Measurements from ENCODE around the gene STK39. TPM values are rescaled to one million over a fixed set of nuclear protein-coding genes. Genes with fewer than 3 reads are reported as not detected.

The STK39 gene
- polyA plus RNA-seq, 3 donors = 33.3 to 34.8 (median 34.6) TPM

DNA sequence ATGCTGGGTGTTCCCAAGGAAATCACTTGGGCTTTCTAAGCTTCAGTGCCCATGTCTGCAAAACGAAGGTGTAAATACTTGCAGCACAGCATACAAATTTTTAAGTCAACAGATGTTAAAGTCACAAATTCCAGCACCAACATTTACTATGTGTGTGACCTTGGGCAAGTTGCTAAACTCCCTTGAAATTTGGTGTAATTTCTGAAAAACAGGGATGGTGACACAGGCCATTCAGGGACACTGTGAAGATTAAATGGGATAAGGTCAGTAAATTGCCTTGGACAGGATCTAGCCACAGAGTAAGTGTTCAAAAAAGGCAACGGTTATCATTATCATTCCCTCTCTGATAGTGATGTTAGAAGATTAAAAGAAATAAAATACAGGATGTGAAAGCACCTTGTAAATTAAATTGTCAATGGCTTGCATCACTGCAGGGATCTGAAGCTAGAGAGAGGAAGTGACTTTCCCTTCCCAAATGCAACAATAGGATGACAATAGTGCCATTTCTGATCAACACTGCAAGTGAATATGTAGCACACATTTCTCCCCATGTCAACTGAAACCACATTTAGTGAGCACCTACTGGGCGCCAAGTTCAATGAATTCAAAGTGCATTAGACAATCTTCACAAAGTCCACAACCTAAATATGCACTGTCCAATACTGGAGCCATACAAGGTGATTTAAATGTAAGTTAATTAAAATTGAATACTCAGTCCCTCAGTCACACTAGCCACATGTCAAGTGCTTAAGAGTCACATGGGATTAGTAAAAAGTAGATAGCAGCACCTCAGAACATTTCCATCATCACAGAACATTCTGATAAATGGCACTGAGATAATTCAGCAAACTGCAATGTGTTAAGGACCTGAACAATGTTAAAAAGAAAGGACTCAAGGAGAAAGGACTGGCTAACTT is 81.2 kb downstream of the STK39 start:
- DNase-seq (ENCODE audit: low read depth in 3 of 3, low spot score in 2 of 3) = no peak

DNA sequence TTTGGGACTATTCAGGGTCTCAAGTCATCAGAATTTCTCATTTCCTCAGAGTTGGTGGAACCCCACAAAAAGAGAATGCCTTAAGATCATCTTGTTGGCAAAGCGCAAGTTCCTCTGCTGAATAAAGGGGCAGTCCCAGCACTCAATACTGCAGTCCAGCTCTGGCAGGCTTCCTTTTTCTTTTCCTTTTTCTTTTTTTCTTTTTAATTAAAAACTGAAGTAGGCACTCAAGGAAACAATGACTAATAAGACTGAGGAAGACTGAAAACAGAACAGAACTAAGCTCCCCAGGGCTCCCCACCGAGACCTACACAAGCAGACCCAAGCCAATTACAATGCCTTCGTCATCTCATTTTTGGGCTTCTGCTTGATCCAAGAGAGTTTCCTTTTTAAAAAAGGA is 82.0 kb downstream of the STK39 start:
- DNase-seq (ENCODE audit: low read depth in 3 of 3, low spot score in 2 of 3) = no peak

DNA sequence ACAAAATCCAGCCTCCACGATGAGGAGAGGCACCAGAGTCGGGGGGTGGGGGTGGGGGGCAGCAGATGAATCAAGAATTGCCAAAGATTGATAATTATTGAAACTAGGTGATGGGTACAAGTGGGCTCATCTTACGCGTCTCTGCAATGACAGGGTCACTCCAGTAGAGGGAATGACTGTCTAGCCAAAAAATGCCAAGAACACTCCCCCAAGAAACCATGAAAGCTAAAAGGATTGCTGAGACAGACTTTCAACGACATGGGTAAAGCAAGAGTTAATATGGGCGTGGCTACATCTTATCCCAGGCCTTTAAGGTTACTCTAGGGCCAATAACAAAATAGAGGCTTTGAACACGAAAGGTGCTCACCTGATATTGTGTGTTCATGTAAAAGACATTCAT is 86.5 kb downstream of the STK39 start:
- no peak for DNase-seq (ENCODE audit: low read depth in 3 of 3, low spot score in 2 of 3)

DNA sequence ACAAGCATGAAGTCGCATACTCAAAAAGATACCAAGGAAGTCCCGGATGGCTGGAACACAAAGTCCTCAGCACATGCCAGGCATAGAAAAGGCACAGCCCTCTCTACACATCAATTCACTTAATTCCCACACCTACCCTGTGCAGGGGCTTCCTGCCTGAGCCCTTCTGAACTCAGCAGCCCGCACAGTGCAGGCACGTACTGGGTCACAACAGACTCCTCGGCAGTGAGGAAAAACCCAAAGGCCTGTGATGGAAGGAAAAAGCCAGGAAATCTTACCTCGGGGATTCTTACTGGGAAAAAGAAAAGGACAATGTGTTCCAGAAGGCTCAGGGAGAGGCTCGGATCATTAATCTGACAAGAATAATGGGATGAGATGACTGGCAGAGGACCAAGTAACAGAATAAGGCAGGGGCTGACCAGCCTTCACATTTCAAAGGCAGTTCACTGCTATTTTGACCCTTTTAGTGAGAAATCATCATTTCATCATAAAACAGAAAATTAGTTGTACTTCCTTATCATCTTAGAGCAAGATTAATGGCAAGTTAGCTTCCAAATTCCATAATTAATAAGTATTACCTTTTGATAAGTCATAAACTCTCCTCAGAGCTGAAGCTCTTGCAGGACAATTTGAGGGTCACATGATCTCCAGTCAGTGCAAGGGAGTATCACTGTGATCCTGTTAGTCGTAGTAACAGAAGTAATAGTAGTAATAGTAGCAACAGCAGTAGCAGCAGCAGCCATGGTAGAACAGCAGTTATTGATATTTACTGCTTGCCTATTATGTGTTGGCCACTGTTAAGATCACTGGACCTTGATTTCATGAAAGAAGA is 87.4 kb downstream of the STK39 start:
- DNase-seq (ENCODE audit: low read depth in 3 of 3, low spot score in 2 of 3) = peak in 2 of 3 donors; percentile 34 to 43

DNA sequence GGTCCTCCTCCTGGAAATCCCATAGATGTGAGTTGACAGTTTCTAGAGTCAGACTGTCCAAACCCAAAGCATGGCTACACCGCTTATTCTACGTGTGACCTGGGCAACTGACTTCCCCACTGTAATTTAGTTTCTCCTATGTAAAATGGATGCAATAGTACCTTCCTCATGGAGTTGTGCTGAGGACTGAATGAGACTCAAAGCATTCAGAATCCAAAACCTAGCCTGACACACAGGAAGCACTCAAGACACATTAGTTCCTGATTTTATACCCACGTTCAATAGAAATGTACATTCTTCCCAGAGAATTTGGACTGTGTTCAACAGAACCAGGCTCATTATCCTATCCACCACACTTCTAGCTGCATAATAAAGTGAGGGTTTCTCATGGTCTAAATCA is 88.8 kb downstream of the STK39 start:
- no peak for DNase-seq (ENCODE audit: low read depth in 3 of 3, low spot score in 2 of 3)

DNA sequence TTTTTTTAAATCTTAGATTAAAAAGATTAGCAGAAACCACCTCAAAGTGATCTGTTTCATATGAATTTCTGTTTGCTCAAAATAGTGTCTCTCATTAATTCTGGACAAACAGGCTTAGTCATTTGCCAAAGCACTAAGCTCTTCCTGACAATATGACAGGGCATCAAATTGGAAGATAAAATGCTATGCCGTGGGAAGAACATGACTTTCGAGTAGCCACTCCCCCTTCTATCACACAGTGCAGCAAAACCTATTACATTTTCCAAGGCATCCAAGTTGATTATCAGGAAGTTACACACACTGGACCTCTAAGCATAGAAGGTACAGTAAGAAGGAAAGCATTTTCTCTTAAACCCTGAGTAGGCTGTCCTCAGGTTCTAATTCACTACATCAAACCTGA is 89.5 kb downstream of the STK39 start:
- no peak for DNase-seq (ENCODE audit: low read depth in 3 of 3, low spot score in 2 of 3)

DNA sequence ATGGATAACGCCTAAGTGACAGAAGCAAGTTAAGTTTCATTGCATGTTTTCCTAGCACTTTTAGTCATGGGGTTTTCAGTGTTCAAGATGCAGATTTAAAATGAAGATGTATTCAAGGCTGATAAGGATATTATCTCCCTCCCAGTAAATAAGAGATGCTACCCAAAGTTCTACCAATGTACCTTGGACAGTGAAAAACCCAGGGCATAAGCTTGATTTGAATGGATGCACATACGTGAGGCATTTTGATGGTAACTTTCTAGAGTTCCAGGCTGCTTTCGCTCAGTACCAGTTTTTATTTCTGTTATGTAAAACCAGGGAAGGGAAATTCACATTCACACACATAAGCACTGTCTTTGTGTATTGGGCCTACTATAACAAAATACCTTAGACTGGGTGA is 90.3 kb downstream of the STK39 start:
- DNase-seq (ENCODE audit: low read depth in 3 of 3, low spot score in 2 of 3) = no peak

DNA sequence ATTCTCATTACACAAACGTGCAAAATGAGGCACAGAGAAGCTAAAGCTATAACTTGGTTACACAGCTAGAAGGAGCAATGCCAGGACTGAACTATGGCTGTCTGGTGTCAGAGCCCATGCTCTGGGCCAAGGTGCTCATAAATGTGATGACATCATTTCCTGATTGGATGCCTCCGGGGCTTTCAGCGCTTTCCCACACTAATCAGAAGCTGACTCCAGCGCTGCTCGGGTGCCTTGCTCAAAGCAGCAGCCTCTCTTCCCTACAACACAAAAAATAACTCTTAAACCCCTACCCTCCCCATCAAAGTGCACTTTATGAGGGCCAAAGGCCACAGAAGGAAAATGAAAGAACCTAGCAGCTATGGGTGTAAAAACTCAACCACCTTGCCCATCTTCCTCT is 90.7 kb downstream of the STK39 start:
- no peak for DNase-seq (ENCODE audit: low read depth in 3 of 3, low spot score in 2 of 3)

DNA sequence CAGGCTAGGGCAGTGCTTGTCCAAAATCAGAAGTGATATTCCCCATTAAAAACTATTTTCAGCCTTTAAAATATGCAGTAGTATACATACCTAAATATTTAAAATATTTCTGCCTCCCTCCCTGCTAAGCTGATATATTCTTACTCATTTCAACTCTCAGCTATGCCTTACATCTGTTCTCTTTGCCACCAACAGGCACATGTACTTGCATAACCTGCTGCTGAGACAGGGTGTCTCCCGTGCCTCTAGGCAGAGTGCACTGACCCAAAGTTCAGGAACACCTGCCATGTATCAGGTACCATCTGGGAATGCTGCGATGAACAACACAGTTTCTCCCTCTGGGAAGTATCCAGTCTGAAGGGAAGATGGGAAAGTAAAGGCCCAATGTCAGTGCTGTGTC is 91.7 kb downstream of the STK39 start:
- DNase-seq (ENCODE audit: low read depth in 3 of 3, low spot score in 2 of 3) = no peak

DNA sequence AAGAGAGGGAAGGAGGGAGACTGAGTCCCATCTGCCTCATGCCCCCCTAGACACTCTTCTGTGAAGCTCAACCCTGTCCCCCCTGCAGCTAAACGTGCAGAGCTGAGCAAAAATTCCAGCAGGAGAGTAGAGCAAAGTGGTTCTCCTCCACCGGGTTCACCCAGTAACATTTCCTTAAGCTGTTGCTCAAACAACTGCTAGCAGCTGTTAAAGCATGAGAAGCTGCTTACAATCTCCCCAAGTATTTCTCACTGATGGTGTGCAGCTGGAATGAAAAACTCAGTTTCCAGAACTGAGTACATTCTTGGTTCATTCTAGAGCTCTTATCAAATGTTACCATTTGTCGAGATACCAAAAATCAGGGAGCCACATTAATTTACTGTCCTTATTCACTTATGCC is 92.3 kb downstream of the STK39 start:
- DNase-seq (ENCODE audit: low read depth in 3 of 3, low spot score in 2 of 3) = peak in 2 of 3 donors; percentile 33 to 47

DNA sequence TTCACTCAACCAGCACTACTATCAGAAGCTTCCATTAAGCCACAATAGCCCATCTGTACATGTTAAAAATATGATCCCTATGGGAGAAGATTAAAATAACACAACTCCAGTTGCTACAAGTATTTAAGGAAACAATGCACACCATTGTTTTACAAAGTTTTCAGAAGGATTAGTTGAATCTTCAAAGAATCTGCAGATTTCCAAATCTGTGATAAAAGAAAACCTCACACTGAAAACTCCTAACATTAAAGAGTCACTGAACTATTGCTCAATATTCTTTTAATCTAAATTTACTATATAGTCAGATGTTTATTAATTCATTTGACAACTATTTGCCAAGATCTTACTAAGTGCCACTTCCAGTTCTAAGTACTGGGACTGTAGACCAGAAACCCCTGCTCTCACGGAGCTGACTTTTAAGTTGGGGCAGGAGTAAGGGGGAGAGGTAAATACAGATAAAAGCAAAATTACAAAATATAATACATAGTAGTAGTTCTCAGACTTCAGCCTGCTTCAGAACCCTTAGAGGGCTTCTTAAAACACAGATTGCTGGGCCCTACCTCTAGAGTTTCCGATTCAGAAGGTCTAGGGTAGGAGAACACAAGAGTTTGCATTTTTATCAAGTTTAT is 94.4 kb downstream of the STK39 start:
- no peak for DNase-seq (ENCODE audit: low read depth in 3 of 3, low spot score in 2 of 3)

DNA sequence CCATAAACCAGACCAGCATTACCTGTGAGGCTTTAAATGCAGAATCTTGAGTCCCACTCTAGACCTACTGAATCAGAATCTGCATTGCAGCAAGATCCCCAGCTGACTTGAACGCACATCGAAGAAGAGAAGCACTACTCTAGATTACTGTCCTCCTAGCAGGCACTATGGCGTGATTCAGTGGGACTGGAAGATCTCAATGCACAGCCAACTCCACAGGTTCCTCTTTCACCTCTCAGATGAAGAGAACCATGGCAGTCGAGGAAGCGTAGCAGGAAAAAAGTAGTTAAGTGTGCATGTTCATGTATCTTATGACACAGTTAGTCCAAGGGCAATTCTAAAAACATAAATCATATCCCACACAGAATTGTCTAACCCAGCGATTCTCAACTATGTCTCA is 97.4 kb downstream of the STK39 start:
- DNase-seq (ENCODE audit: low read depth in 3 of 3, low spot score in 2 of 3) = no peak

DNA sequence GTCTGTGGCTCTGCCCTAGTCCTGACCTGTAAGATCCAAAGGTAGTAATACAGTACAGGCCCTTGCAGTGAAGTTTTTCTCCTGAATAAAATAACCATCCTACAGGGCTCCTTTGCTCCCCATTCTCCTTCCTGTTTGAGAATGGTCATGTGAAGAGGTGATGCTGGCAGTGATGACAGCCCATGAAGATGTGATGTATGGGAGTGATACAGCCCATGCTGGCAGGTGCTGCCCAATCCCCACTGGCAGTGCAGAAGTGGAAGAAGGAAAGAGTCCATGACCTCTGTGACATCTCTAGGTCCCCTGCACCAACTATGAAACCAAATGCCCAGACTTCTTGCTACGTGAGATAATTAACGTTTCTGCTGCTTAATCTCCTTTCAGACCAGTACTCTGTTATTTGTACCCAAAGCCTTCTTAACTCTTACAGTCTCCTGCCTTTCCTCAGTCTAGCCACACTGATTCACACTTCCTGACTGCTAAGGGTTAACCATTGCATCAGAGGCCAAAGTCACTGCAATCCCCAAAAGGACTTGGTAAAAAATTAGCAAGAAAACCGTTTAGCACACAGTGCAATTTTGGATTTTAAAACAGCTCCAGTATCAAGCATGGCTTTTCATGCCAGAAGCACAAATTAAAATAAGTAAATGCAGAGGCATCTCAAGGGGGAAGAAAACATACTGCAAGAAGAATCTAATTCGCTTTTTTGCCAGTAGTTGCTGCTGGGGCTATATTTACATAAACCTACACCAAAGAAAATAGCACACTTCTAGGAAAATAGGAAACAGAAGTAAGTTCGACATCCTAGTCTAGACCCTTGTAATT is 98.0 kb downstream of the STK39 start:
- DNase-seq (ENCODE audit: low read depth in 3 of 3, low spot score in 2 of 3) = no peak

DNA sequence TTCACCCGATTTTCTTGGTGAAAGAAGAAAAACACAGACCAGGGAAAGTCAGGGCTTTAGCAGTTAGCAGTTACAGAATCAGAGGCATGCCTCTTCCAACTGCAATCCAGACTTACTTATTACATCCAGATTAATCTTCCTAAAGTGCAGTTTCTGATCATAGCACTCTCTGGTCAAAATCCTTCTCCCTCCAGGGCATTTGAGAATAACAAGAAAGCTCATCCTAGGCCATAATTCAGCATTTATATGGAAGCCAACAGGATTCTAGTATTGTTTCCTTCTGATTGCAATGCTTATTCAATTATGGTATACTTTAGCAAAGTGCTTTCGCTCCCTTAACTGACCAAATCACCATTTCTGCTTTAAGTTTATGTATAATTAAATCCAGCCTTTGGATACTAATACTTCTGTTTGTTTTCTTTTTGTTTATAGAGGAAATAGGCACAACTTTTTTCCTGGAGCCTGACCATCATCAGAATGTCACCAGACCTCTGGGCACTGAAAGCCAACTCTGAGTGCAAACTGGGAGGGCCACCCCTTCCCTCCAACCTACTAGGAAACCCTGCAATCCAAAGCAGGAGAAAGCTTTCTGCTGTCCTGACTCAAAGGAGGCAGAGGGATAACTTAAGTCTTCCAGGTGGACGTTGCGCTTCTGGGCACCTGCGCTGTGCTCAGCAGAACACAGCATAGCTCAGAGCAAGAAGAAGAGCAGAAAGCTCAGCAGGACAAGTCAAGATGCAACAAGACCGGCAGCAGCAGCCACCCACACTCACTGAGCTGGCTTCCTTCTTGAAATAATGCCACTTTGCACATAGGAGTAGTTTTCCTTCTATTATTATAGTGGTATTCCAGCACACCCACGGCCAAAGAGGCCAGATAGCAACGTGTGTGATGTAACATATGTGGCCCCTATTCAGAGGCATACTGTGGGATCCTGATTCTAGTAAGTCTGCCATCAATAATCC is 99.3 kb downstream of the STK39 start:
- DNase-seq (ENCODE audit: low read depth in 3 of 3, low spot score in 2 of 3) = no peak

DNA sequence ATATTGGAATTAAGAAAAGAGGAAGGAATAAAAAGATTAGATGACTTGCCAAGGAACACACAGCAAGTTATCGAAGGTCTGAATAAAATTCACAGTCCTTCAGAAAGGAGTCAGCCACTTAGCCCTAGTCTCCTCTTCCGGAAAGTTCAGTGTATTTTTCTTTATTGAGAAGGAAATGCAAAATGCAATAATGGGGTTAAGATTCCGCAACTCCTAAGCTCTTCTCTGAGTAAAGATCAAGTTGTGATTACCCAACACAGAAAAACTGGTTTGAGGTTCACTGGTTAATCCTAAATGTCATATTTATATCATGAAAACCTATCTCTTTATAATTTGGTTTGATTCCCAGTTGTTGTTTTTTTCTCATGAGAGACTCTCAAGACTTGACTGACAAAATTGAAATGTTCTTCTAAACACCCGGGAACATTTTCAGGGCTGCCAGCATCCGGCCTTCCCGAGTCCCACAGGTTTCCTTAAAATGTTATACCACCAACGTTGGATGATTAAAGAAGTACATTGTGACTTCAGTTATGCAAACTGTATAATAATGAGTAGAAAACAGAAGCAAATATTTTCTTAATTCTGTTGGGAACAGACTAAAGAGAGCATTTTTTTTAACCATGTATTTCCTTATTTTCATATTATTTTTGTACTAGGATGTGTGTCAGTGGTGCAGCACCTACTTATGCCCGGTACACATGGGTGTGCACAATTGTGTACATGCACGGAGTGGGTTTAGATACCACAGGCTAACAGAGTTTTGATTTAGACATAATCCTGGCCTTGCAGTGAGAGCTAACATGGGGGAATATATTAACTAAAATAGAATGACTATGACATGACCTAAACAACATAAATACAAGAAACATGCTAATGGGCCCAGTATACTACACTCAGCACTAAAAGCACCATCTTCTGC is 100.2 kb downstream of the STK39 start:
- no peak for DNase-seq (ENCODE audit: low read depth in 3 of 3, low spot score in 2 of 3)

DNA sequence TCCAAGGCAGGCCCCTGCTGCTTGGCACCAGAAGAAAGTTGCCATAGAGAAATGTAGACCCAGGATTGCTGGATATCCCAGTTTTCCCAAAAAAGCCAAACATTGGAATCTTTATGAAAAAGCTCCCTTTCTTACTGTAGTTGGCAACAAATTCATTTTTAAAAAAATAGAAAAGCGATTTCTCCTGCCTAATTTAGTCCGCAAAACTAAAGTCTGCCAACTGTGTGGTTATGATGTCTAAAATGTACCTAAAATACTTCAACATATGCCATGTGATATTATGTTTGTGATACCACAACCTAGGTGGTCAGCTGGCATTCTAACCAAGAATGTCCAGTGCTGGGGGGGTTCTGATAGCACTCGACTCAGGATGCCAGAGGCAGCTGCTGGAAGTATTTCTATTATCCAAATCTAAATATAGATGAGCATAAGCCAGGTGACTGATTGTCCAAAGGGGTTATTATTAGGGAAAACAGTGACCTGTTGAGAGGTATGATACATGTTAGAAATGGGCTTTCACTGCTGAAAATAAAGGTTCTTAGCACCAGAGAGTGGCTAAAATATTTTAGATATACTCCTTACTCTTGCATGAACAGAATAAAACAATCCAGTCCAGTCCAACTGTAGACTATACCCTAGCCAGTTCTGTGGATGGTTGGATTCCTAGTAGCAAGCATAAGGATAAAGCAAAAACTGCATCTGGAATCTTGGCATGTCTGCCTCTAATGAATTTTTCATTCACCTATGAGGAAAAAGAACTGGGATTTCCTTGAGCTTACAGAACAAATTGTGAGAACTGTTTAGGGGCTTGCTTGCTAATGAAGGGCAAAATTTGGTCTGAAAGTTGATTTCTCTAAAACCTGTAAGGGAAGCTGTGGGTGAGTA is 101.7 kb downstream of the STK39 start:
- DNase-seq (ENCODE audit: low read depth in 3 of 3, low spot score in 2 of 3) = no peak

DNA sequence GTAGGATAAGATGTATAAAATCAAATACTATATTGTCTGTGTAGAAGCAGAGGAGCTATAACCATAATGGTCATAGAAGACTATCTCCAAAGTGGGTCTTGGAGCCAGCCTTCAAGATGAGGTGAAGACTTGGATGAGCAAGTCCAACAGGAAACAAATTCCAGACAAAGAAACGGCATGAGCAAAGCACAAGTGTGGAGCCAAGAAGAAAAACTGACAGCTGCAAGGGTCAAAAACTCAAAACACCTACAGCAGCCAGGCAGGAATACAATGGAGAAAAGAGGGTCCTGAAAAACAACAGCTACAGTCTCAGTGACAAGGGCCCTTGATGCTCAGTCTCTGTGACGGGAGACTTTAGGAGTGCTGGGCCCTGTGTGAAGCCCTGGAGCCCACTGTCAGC is 102.4 kb downstream of the STK39 start:
- DNase-seq (ENCODE audit: low read depth in 3 of 3, low spot score in 2 of 3) = no peak

Measured in right renal cortex interstitium (tissue), 3 donors.